ENCODE results near the gene MEPCE. TPM values are rescaled to one million over a fixed set of nuclear protein-coding genes. Genes with fewer than 3 reads are reported as not detected.

Gene MEPCE
- total and polyA plus RNA-seq, 10 of the 15 experiments (the other 5 are each of a cell fraction or from before 2014, with no cell fraction given) = 8.2 to 48.0 (median 22.1) TPM

DNA sequence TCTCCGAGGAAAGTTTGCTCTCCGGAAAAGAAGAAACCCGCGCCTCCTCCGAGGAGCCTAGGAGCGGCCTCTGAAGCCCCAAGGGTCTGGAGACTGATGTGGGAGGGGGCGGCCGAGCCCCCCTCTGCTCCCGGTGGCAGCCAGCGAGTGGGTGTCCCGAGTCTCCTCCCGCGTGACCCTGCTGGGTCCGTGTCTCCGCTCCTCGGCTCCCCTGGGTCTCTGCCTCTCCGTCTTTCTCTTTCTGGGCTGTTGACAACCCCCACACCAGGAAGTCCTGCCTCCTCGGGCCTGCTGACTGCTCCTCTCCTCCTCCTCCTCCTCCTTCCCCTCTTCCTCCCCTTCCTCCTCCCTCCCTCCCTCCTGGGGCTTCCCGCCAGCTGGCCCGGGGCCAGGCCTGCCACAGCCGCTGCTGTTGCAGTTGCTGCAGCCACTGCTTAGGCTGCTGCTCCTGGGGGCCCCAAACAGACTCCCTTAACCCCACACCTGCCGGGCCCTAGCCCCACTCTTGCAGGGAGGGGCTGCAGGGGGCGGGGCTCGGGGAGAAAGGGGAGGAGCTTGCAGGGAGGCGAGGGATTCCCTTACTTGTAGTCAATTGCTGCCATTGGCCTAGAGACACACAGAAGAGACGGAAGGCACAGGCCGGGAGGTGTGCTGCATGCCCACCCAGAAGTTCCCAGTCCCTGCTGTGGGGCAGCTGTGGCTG is 49.5 kb downstream of the MEPCE start, which contains the start of gene TSC22D4 (continued):
- TF ChIP-seq BCL3 (IDR thresholded peaks at IDR 0.05; ENCODE audit: borderline replicate concordance, insufficient read depth, low read depth, low read length, poor library complexity, severe bottlenecking) = peak; percentile 19
- 0 out of 3 replicates have a peak, but pooled peaks have one; percentile 26 for TF ChIP-seq POU2F2 (IDR thresholded peaks at IDR 0.05; ENCODE audit: borderline replicate concordance, low read depth, low read length)

GRCh38 chr7:100481466-100481865 is 51.8 kb downstream of the MEPCE start:
- H3K27me3 ChIP-seq (replicated peaks in 1 of 2; ENCODE audit: control insufficient read depth in 2 of 2, insufficient read depth in 2 of 2, low read length in 1 of 2) = no peaks in the 10 kb centered on the region
- peaks cover 11% of the 10 kb centered on the region for H3K4me1 ChIP-seq (ENCODE audit: control insufficient read depth, insufficient read depth, low read length)
- WGBS (ENCODE audit: insufficient coverage, insufficient replicate concordance, low lambda C conversion rate, missing lambda C conversion rate) = 82% methylated on average over 1 of the region's 1 CpG
- no peak overlapping the region for H3K4me3 ChIP-seq
- H3K36me3 ChIP-seq (ENCODE audit: control insufficient read depth in 2 of 2, insufficient read depth in 2 of 2, low read length in 1 of 2) = no peaks in the 10 kb centered on the region; a peak in 1 of 4 replicates
- intact Hi-C loops (cut with micrococcal nuclease; ENCODE audit: unreplicated experiment) = no loop called here
- FAIRE-seq (no peak), ATAC-seq (no peak), DNase-seq (ENCODE audit: low read depth, low spot score) (no peak)
- H3K4me2 ChIP-seq (ENCODE audit: control insufficient read depth, insufficient read depth) = no peak overlapping the region
- H3K9me3 ChIP-seq (replicated peaks; ENCODE audit: control insufficient read depth, insufficient read depth, low read length) = no peaks in the 10 kb centered on the region
- ChIA-PET CTCF (interaction anchor here (0.6 to 5.6 kb wide), 11 partner anchors 8 to 349 kb away, joined by 3 to 49 read pairs (median 5); no protein-coding TSS in a partner anchor), POLR2A (interaction anchor here (0.6 to 1.4 kb wide), 2 partner anchors 79 to 198 kb away, joined by 4 to 5 read pairs; no protein-coding TSS in a partner anchor), SMC1A (ENCODE audit: uncharacterized antibody, unreplicated experiment) (interaction anchor here (0.7 kb wide), 1 partner anchor 29 kb away, joined by 5 read pairs; no protein-coding TSS in a partner anchor), RAD21 (ENCODE audit: unreplicated experiment) (interaction anchor here (1.3 to 1.6 kb wide), 3 partner anchors 11 to 103 kb away, joined by 4 to 13 read pairs (median 9); no protein-coding TSS in a partner anchor)
- H3K9ac ChIP-seq (ENCODE audit: control insufficient read depth, insufficient read depth, low read length) = no peak overlapping the region
- BruUV-seq (replicated peaks) = no TSS peak
- no peaks in the 10 kb centered on the region; the same call in 1 of the 2 replicates for H4K20me1 ChIP-seq (ENCODE audit: control insufficient read depth, insufficient read depth)
- no peak for TF ChIP-seq ZNF207 (IDR thresholded peaks at IDR 0.05; ENCODE audit: borderline replicate concordance)
- no peak for TF ChIP-seq SRF (IDR thresholded peaks at IDR 0.05; ENCODE audit: low read depth in 2 of 2, low read length in 2 of 2)
- TF ChIP-seq ZNF384 (IDR thresholded peaks at IDR 0.05; ENCODE audit: borderline replicate concordance, low read depth, low read length) = no peak
- no peak for TF ChIP-seq TCF12 (IDR thresholded peaks at IDR 0.05; ENCODE audit: low read depth, low read length)
- TF ChIP-seq ZSCAN29 (IDR thresholded peaks at IDR 0.05) = no peak
- H2AFZ ChIP-seq (ENCODE audit: control insufficient read depth, low read depth, low read length) = no peak overlapping the region
- peaks cover 30% of the 10 kb centered on the region for H3K79me2 ChIP-seq (ENCODE audit: control insufficient read depth, insufficient read depth, low read length)
- H3K27ac ChIP-seq (ENCODE audit: control insufficient read depth, insufficient read depth) = no peak overlapping the region
- in situ Hi-C loops (cut with MboI) = no loop called here

Data from GM12878 (cell line).